NOMO-1 treated with DMSO at 0.1 percent for 48 hours (cell line): ENCODE data around the gene MPI.

Experiments used
- DNase-seq: peaks from one replicate; lab custom pipeline; 2025; ENCODE audit not compliant: unreplicated experiment; lab: John Stamatoyannopoulos, UW

The MPI gene, protein sequence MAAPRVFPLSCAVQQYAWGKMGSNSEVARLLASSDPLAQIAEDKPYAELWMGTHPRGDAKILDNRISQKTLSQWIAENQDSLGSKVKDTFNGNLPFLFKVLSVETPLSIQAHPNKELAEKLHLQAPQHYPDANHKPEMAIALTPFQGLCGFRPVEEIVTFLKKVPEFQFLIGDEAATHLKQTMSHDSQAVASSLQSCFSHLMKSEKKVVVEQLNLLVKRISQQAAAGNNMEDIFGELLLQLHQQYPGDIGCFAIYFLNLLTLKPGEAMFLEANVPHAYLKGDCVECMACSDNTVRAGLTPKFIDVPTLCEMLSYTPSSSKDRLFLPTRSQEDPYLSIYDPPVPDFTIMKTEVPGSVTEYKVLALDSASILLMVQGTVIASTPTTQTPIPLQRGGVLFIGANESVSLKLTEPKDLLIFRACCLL

DNA sequence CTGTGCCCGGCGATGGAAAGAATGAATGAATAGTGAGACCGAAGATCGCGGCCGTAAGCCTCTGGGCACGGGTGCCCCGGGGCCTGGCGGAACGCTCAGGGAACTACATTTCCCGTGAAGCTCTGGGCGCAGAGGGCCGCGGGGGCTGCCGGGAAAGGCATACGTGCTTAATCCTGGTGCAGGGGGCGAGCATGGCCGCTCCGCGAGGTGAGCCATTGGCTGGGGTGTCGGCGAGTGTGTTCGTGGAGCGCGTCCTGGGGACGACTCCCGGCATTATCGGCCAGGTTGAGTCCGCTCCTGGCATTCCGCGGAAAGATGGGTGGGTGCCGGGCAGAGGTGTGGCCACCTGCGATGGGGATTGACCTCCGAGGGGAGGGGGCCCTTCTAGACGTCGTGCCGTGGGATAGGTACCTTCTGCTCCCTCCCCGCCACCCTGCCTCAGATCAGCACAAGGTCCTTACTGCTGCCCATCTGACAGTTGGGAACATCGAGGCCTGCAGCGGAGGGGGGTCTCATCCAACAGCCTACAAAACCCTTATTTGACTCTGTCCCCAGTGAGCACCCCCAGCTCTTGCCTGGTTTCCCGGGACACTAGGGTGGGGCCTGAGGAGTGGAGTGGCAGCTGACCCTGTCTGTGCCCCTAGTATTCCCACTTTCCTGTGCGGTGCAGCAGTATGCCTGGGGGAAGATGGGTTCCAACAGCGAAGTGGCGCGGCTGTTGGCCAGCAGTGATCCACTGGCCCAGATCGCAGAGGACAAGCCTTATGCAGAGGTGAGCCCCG is at the start of gene MPI:
MPI (plus strand) TSS at position 160 of the 782 bp plus-strand sequence; CDS start at position 192, 32 bp downstream.
- peak; percentile 75 for DNase-seq

GRCh38 chr15:74840851-74841775 is 48.7 kb upstream of the MPI start:
- no peak for DNase-seq

- no peak for DNase-seq
These were observed 47.9 kb upstream of the MPI start for GRCh38 chr15:74841891-74842373.

DNA sequence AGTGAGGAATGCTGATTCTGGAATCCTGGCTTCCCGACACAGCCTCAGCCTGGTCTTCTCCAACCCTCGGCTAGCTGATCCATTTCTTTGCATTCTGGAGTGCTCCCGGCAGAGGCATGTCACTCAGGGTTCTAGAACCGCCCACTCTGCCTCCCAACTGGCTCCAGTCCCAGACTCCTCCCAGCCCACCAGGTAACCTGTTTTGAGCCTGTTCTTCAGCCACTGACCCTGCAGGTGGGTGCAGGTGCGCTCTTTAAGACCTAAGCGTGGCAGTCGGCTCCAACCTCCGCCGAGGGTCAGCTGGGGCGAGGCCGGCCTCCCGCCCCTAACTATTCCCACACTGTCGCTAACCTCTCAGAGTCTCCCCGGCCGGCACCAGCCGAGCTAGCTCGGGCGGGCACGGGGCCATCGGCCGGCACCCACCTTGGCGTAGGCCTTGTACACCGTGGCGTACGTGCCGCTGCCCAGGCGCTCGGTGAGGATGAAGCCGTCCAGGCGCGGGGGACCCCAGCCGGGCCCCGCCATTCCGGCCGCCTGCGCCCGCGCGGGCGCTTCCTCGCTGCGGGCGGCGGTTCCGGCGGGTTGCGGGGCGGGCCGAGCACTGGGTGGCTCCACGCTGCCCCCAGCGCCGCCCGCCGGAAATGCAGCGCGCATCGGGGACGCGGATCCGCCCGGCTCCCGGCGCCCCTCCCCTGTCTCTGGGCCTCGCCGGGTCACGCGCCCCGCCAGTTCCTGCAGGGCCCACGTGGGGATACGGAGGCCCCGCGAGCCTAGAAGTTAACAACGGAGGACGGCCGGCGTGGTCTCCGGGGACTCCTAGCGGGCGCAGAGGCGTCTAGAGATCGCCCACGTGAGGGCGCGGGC is 47.0 kb upstream of the MPI start, which contains the start of gene ULK3:
ULK3 (minus strand) TSS at position 576 of the 864 bp plus-strand sequence; CDS start at position 525, 51 bp downstream.
- peak; percentile 91 for DNase-seq

- DNase-seq = no peak
These were observed 46.4 kb upstream of the MPI start for GRCh38 chr15:74843445-74843828.

DNA sequence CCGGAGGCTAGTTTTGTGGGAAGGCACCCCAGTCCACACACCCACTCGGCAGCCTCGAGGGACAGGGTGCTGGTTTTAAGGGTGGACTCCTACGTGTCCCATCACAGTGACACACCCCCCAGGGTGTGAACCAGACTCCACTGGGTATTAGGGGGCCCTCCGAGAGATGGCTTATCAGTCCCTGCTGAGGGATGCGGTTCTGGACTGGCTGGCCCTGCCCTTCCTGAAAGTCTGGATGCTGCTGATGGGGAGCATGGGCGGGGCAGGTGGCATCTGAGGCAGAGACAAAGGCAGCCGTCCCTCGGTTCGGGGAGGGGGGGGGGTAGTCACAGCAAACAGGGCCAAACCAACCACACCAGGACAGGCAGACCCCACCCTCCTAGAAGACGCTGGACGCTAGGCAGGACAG is 45.9 kb upstream of the MPI start:
- no peak for DNase-seq

- DNase-seq = no peak
These were observed 45.3 kb upstream of the MPI start for GRCh38 chr15:74844319-74845207.

DNA sequence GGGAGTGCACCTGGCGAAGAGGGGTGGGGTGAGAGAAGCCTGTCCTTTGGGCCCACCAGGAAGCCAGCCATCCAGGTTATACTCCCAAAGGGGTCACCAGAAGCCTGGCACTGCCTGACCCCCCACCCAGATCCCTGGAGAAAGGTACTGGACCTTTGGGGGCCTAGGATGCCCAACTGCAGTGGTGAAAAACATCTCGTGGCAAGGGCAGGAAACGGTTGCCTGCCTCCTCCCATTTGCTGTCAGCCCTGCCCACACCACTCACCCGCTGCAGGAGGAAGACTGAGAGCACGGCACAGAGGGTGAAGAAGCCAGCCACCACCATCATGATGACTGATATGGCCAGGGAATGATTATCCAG is 44.7 kb upstream of the MPI start:
- DNase-seq = no peak

DNA sequence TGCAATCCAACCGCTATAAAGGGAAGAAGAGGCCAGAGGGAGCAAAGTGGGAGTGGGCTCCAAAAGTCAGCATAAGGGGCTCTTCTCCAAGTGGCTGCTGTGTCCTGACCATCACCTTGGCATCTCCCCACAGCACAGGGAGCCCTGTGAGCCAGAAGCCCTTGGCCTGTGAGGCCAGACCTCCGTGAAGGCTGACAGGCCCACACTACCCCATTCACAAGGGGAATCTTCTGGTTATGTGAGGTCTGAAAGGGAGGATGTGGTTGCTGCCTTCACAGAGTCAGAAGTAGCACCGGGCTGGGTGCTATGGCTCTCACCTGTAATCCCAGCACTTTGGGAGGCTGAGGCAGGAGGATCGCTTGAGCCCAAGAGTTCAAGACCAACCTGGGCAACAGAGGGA is 44.3 kb upstream of the MPI start:
- DNase-seq = no peak

DNA sequence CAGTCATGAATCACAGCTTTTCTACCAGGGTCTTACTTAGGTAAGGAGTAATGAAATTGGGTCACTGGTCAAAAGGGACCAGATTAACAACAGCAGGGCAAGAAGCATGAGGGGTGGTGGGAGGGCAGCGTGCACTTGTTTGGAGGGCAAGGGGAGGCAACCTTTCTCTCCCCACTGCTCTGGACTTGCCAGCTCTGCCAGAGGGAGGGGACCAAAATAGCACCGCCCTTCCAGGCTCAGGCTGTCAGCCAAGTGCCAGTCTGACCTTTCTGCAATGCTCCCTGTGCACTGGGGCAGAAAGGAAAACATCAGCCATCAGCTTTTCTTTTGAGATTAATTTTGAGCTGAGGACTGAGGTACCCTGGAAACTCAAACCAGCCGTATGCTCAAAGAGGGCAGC is 42.4 kb upstream of the MPI start:
- DNase-seq = no peak

- DNase-seq = no peak
These were observed 39.4 kb upstream of the MPI start for GRCh38 chr15:74850393-74850792.

- no peak for DNase-seq
These were observed 37.9 kb upstream of the MPI start for GRCh38 chr15:74851960-74852359.

DNA sequence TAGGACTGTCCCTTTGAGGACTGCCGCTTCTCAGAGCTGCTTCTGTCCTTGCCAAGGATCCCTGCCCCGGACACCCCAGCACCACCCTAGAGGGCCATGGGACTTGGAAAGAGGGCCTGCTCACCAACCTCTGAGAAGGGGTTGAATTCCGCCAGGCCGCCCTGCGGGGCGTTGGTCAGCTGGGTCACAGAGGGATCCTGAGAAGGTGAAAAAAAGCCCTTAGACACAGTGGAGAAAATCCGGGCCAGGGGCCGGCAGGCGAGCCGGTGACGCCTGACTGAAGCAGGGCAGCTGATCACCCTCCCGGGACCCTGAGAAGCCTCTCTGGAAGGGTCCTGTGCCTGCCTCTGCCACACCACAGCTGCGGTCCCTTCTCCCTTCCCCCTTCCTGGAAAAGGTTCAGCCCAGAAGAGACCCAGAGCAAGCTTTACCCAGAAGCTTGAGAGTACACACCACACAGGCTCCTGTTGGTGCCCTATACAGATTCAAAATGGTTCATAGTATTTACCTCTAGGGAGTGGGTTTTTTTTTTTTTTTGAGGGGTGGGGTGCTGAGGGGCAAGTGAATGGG is 35.3 kb upstream of the MPI start:
- DNase-seq = no peak

- no peak for DNase-seq
These were observed 34.0 kb upstream of the MPI start for GRCh38 chr15:74855857-74856256.

GRCh38 chr15:74856537-74856936 is 33.3 kb upstream of the MPI start:
- no peak for DNase-seq

DNA sequence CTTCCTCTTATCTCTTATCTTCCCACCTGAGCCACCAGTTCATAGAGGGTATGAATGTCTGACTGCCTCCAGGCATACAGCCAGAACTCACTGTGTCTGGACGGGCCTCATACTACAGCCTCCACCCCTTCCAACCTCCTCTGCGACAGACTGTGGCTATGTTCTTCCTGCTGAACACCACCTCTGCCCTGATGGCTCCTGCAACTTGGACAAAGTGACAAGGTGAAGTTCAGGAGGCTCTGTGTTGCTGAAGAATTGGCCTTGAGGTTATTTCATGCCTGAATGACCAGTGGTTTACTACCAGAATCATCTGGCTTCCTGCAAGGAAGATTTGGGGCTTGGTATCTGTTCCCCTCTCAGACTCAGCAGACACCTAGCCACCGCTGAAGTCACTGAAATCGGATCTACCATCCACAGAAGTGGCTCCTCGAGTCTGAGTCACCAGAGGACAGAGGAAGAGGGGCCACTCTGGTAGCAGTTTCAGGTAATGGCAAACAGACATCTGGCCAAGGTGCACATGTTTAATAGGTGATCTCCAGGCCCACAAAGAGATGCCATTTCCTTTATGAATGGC is 32.7 kb upstream of the MPI start:
- no peak for DNase-seq

GRCh38 chr15:74857671-74858368 is 32.0 kb upstream of the MPI start:
- no peak for DNase-seq

DNA sequence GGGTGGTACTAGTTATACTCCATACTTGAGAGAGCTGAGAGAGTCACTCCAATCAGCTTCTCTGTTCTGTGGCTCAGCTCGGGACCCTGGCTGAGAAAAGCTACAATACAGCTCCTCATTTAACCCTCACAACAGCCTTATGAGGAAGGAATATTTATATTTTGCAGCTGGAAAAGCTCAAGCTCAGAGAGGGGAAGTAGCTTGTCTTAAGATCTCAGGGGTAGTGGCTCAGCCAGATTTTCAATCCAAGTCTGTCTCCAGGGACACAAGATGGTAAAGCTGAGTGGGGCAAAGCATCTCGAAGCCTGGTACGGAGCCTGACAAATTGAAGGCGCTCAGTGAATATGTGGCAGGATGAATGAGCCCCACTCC is 31.5 kb upstream of the MPI start:
- no peak for DNase-seq
